Diencephalon (tissue), 1 donor: ENCODE measurements around the gene MRTFB. TPM values are rescaled to one million over a fixed set of nuclear protein-coding genes. Genes with fewer than 3 reads are reported as not detected.

Source experiments
- small RNA-seq: library from RNA; depleted of rRNA; stranded (forward); fragments of <200 nt; gene quantifications from one replicate; pipeline ENCODE3, GENCODE V24; 2014
- total RNA-seq: library from RNA; depleted of rRNA; stranded (reverse); fragments of >200 nt; gene quantifications from one replicate; pipeline ENCODE4 v1.2.3, GENCODE V29; 2014

The MRTFB gene
- 65.7 TPM for total RNA-seq

GRCh38 chr16:14070877-14071575 is at the start of gene MRTFB:
Gene MRTFB, plus strand, starts transcription at chr16:14071319. Its CDS starts 69,288 bp downstream, at chr16:14140607.

Small RNAs within 50 kb of the gene (small RNA-seq; reads per million reads assigned to genes)
- gene MIR193B, result 5.8 reads per million, percentile 92 among the genes with 10 or more reads in this experiment
- 0.08 reads per million for gene MIR365A
- not detected for gene RF00019

Other genes with a start within 250 kb of the MRTFB start
- 13.8 TPM for gene ERCC4, start 151.2 kb upstream of the MRTFB start, total RNA-seq